AG20443 (cell line): ENCODE data around the gene FPR2.
"Not testable (repeated sequence)": the region's sequence is repeated elsewhere in the genome, so short reads cannot be mapped to it uniquely, and the experiment has no call there.

Source experiments
- DNase-seq: peaks from one replicate; pipeline ENCODE4 v3.0.0; 2012; ENCODE audit warnings: low spot score, mixed read lengths

The FPR2 gene

GRCh38 chr19:51783372-51783771 is 22.4 kb downstream of the FPR2 start:
- DNase-seq, result no peak

- DNase-seq, result no peak
Measured at GRCh38 chr19:51784109-51784785, 23.3 kb downstream of the FPR2 start.

GRCh38 chr19:51784922-51785690 is 24.1 kb downstream of the FPR2 start:
- DNase-seq, result peak; percentile 39

GRCh38 chr19:51786646-51787494 is 25.9 kb downstream of the FPR2 start:
- DNase-seq, result no peak

DNA sequence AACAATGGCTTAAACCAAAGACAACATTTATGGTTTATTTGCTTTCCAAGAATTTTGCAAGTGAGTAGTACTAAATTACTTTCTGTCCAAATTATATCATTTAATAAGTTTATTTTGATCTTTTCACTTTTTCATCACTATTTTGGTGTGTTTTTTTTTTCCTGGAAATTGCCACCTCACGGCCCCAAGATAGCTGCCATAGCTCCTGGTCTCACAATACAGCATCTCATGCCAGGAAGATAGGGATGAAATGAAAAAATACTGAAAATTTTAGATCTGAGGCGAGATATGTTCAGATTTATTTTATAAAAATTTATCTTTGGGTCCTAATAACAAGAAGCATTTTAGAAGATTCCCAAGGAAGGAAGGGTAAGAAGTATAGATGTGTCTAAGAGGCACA is 27.0 kb downstream of the FPR2 start:
- no peak for DNase-seq

- no peak for DNase-seq
Measured at GRCh38 chr19:51789061-51789795, 28.2 kb downstream of the FPR2 start.

GRCh38 chr19:51792932-51793331 is 32.0 kb downstream of the FPR2 start:
- DNase-seq, result no peak

DNA sequence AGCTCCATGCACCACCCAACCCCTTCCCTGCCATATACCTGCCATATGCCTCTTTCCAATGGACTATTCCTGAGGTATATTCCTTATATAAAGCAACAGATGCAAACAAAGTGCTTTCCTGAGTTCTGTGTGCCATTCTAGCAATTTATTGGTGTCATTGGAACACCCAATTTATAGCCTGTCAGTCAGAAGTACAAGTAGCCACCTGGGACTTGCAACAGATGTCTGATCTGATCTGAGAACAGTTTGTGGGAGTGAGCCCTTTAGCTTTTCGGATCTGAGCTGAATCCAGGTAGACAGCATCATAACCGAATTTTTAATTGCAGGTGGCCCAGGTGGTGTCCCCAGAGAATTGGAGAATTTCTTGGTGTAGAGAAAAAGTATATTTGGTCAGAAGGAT is 33.0 kb downstream of the FPR2 start:
- DNase-seq, result no peak

GRCh38 chr19:51794885-51795490 is 34.0 kb downstream of the FPR2 start, which contains the start of gene FPR3:
Gene FPR3 (plus strand): TSS chr19:51795157. CDS start chr19:51823749, 28,592 bp downstream.
- no peak for DNase-seq

- DNase-seq, result no peak
Measured at GRCh38 chr19:51796195-51796679, 35.3 kb downstream of the FPR2 start.

- no peak for DNase-seq
Measured at GRCh38 chr19:51797480-51797879, 36.5 kb downstream of the FPR2 start.

GRCh38 chr19:51798062-51798461 is 37.1 kb downstream of the FPR2 start:
- DNase-seq, result no peak

DNA sequence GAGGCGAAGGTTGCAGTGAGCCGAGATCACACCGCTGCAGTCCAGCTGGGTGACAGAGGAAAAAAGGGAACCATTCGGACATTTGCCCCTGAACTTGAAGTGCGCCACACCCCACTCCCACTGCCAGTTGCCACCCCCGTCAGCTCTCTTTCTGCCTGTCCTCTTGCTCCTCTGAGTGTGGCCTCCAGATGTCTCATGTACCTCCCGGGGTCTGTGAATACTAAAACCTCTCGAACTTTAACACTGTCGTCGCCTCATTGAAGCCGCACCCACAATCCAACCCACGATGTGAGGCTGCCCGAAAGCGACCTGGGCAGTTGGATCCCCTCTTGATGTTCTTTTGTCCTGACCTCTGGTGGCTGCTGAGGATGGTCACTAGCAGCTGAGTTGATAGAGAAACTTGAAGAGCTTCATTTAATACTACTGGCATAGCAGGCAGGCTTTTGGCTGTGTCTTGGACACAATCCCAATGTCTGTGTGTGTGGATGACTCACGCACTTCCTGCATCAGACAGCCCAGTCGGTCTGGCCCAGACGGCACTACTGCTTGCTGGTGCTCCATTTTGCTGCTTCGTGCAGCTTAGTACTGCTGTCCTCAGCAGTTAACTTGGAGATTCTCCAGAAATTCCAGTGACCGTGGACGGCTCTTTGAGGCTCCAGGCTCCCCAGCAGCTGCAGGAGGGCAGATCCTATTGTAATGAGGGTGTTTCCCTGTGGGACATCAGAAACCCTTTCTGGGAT is 38.2 kb downstream of the FPR2 start:
- peak; percentile 95 for DNase-seq

DNA sequence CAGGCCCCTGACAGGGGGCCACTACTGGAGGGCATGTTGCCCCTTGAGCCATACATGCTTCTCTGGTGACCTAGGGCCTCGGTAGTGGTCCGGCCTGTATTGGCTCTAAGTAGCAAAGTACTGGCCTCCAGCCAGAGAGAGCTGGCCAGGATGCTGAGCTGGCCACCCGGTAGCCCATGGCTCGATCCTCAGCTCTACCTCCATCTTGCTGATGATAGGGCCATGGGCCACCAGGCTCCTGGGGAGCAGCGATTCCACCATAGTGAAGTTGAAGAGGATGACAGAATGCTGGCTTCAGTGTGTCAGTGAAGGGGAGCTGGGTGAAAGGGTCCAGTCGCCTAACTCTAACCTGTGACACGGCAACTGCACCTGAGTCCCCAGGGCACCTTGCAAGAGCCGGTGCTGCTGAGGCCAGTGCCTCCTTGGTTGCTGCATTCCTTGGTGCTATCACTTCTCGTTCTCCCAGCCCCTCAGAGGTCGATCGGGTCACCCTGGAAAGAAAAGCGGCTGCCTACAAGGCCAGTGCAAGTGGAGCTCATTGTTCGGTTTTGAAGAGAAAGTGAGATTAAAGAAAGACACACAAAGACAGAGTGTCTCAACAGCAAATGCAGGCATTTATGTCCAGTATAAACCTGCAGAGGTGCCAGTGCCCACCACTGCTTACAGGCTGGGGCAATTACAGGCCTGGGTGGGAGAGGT is 38.9 kb downstream of the FPR2 start:
- DNase-seq, result peak; percentile 21

- DNase-seq, result no peak
Measured at GRCh38 chr19:51800473-51801244, 39.7 kb downstream of the FPR2 start.

DNA sequence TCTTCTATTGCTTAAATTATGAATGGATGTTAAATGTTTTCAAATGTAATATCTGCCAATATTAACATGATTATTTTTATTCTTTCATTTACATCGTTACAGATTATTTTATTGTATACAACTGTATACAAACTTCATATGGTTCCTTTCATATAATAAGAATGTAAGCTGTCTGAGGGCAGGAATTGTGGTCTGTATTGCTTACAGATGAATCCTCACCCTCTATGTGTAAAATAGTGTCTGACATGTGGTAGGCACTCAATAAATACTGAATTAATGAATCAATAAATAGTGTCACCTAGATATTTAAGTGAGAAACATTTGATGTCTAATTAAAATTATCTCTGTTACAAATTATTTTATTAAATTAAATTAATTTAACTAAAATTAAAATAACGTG is 41.8 kb downstream of the FPR2 start:
- no peak for DNase-seq

DNA sequence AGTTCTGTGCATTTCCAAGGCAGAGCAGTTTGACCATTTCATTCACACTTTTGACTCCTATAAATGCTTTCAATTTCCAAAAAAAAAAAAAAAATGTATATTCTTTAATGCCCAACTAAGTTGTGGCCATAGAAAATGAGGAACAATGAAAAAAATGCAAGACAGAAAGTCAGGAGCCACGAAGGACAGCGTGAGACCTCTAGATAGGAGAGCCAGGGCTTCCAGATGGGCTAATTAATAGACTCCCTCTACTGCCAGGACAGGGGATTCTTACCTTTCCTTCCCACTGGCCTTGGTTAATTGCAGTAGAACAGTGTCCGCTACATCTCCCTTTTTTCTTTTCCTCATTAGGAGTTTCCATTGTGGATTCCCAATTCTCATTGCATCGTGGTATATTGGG is 42.5 kb downstream of the FPR2 start:
- no peak for DNase-seq

DNA sequence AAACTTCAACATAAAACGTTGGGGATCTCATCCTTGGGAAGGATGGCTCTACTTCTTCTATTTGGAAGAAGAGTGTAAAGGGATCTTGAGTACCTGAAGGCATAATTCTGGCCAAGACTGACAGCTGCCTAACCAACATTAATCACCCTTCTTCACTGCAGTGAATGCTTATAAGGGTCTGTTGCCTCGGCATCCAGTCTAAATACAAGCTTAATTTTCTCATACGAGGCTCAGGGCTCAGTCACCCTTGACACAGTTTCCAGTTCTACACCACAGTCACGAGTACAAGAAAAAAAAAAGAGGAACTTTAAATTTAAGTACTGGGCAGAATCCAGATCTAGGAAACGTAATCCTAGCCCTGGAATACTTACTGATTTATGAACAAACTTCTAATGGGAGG is 43.0 kb downstream of the FPR2 start:
- DNase-seq, result no peak

- not testable (repeated sequence) for DNase-seq
Measured at GRCh38 chr19:51804789-51805188, 43.8 kb downstream of the FPR2 start.
